NB4 (cell line): ENCODE measurements around the gene AFF3.

ENCODE experiments used
- MYC ChIP-seq: IDR thresholded peaks from 2 replicates; pipeline ENCODE4 v1.6.1; 2011; ENCODE audit warnings: low read depth, low read length
- POLR2A ChIP-seq: IDR thresholded peaks from 2 replicates; pipeline ENCODE4 v1.6.1; 2011; ENCODE audit warnings: mild to moderate bottlenecking; ENCODE audit not compliant: insufficient read length; ENCODE audit errors: extremely low read depth
- TF ChIP-seq, protein P1 (sequence below): IDR thresholded peaks from one replicate; pipeline ENCODE4 v1.5.1; 2012; ENCODE audit warnings: low read depth, low read length
- TF ChIP-seq, protein P2 (sequence below): IDR thresholded peaks from 2 replicates; pipeline ENCODE4 v1.6.1; 2011; ENCODE audit warnings: low read depth, low read length

DNA sequence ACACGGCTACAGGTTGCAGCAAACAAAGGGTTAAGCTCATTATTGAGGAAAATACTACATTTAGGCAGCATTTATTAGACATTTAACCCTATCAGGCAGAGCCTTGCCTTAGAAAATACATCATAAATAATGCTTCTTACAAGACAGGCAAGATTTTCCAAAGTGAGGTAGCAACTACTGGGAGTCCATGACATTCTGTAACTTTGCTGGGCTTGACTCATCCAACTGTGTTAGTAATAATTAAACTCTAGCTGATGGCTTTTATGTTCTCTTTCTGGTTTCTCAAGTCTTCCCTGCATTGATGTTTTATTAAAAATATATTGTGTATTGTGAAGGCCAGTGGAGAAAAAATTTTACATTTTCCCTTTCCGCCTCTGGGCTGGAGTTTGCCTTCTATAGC, 291.3 kb downstream of the AFF3 start:
- TF ChIP-seq, protein P1, sequence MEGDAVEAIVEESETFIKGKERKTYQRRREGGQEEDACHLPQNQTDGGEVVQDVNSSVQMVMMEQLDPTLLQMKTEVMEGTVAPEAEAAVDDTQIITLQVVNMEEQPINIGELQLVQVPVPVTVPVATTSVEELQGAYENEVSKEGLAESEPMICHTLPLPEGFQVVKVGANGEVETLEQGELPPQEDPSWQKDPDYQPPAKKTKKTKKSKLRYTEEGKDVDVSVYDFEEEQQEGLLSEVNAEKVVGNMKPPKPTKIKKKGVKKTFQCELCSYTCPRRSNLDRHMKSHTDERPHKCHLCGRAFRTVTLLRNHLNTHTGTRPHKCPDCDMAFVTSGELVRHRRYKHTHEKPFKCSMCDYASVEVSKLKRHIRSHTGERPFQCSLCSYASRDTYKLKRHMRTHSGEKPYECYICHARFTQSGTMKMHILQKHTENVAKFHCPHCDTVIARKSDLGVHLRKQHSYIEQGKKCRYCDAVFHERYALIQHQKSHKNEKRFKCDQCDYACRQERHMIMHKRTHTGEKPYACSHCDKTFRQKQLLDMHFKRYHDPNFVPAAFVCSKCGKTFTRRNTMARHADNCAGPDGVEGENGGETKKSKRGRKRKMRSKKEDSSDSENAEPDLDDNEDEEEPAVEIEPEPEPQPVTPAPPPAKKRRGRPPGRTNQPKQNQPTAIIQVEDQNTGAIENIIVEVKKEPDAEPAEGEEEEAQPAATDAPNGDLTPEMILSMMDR = no peak
- no peak for TF ChIP-seq POLR2A
- TF ChIP-seq, protein P2, sequence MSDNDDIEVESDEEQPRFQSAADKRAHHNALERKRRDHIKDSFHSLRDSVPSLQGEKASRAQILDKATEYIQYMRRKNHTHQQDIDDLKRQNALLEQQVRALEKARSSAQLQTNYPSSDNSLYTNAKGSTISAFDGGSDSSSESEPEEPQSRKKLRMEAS = no peak
- TF ChIP-seq MYC = no peak
